Head of caudate nucleus (tissue), 42 donors: ENCODE results near the gene PPAN.
A peak's percentile ranks its signal among the peaks of the same experiment; 100 is the strongest.

Experiments
- DNase-seq, 42 donors: peaks; one replicate each; pipeline versions ENCODE4 v3.0.0 to v3.0.0-alpha.2; 2020 to 2021; ENCODE audit warnings: mixed read lengths in 7 of 42
- intact Hi-C: fragments of 100-400 bp; cut with DNase I; formaldehyde crosslinking; loops from one replicate; pipeline ENCODE4 v1.15.0; 2022

PPAN gene

GRCh38 chr19:10106100-10106936, at the start of gene PPAN:
Gene PPAN, plus strand, starts transcription at chr19:10106362. Its CDS starts 33 bp downstream, at chr19:10106395.
- intact Hi-C loops, result no loop called here
- DNase-seq, result peak; percentile 97 to 100 (median 98)

GRCh38 chr19:10061717-10062310, 44.3 kb upstream of the PPAN start:
- intact Hi-C loops, result no loop called here
- no peak for DNase-seq

GRCh38 chr19:10068205-10068604, 38.0 kb upstream of the PPAN start:
- intact Hi-C loops, result no loop called here
- DNase-seq, result no peak

GRCh38 chr19:10069046-10069445, 37.1 kb upstream of the PPAN start:
- DNase-seq, result no peak
- intact Hi-C loops, result no loop called here

GRCh38 chr19:10070730-10071446, 35.3 kb upstream of the PPAN start:
- no peak for DNase-seq
- intact Hi-C loops, result no loop called here

GRCh38 chr19:10074153-10074552, 32.0 kb upstream of the PPAN start:
- no peak for DNase-seq
- intact Hi-C loops, result no loop called here

- no peak for DNase-seq
- intact Hi-C loops, result no loop called here
These were observed 29.6 kb upstream of the PPAN start for GRCh38 chr19:10076535-10076934.

- DNase-seq, result no peak
- intact Hi-C loops, result no loop called here
These were observed 27.8 kb upstream of the PPAN start for GRCh38 chr19:10078329-10078728.

- no peak for DNase-seq
- intact Hi-C loops, result no loop called here
These were observed 27.1 kb upstream of the PPAN start for GRCh38 chr19:10079031-10079453.

- DNase-seq, result no peak
- intact Hi-C loops, result no loop called here
These were observed 22.3 kb upstream of the PPAN start for GRCh38 chr19:10083911-10084310.

- intact Hi-C loops, result no loop called here
- DNase-seq, result no peak
These were observed 21.4 kb upstream of the PPAN start for GRCh38 chr19:10084803-10085202.

GRCh38 chr19:10085641-10086590, 20.2 kb upstream of the PPAN start, which contains the start of gene SHFL:
Gene SHFL, plus strand, starts transcription at chr19:10086317. Its CDS starts 111 bp downstream, at chr19:10086428.
- intact Hi-C loops, result no loop called here
- peak; percentile 14 to 86 (median 70) for DNase-seq

GRCh38 chr19:10086591-10087192, 19.5 kb upstream of the PPAN start:
- peak in 1 of 42 donors; percentile 9 for DNase-seq

GRCh38 chr19:10087296-10088061, 18.7 kb upstream of the PPAN start:
- no peak for DNase-seq
- intact Hi-C loops, result no loop called here

More at GRCh38 chr19:10086591-10087192, 19.5 kb upstream of the PPAN start:
- intact Hi-C loops, result no loop called here

GRCh38 chr19:10088949-10089554, 17.1 kb upstream of the PPAN start:
- DNase-seq, result no peak
- intact Hi-C loops, result no loop called here

GRCh38 chr19:10089801-10090375, 16.3 kb upstream of the PPAN start:
- no peak for DNase-seq
- intact Hi-C loops, result loop anchor here (10.0 kb wide), 1 partner anchor 155 kb away; the partner anchor contains the start of gene OLFM2

GRCh38 chr19:10091370-10091687, 14.8 kb upstream of the PPAN start:
- intact Hi-C loops, result loop anchor here (10.0 kb wide), 1 partner anchor 157 kb away; the partner anchor contains the start of gene OLFM2
- DNase-seq, result no peak
